Stimulated activated CD4-positive, alpha-beta T cell treated with anti-CD3 and anti-CD28 coated beads, Interleukin-12 subunit alpha, Interleukin-12 subunit beta, amount 100 ng/mL, for 4 hours (primary cell): ENCODE data around the gene RFX3.

Source experiments
- DNase-seq: peaks from one replicate; pipeline ENCODE4 v3.0.0-alpha.2; 2020

RFX3 gene

DNA sequence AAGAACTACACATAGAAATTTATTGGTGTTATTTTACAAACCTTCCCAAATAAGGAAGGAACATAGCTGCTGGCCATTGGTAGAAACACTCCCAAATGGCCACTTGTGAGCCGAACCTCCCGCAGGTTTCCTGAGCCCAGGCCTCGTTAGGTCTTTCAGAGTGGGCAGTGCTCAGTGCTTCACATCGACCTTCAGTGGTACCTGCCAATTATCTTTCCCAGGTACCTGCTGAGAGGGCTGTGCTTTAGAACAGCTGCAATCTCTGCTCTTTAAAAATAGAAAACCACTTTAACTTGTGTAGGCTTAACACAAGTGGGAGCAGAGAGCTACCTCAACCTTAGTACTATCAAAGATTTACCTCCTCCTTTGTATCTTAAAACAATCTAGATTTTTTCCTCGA is 334.1 kb downstream of the RFX3 start:
- no peak for DNase-seq

- no peak for DNase-seq
These were observed 336.5 kb downstream of the RFX3 start for GRCh38 chr9:3189113-3189861.

GRCh38 chr9:3186751-3187150 is 339.1 kb downstream of the RFX3 start:
- no peak for DNase-seq

DNA sequence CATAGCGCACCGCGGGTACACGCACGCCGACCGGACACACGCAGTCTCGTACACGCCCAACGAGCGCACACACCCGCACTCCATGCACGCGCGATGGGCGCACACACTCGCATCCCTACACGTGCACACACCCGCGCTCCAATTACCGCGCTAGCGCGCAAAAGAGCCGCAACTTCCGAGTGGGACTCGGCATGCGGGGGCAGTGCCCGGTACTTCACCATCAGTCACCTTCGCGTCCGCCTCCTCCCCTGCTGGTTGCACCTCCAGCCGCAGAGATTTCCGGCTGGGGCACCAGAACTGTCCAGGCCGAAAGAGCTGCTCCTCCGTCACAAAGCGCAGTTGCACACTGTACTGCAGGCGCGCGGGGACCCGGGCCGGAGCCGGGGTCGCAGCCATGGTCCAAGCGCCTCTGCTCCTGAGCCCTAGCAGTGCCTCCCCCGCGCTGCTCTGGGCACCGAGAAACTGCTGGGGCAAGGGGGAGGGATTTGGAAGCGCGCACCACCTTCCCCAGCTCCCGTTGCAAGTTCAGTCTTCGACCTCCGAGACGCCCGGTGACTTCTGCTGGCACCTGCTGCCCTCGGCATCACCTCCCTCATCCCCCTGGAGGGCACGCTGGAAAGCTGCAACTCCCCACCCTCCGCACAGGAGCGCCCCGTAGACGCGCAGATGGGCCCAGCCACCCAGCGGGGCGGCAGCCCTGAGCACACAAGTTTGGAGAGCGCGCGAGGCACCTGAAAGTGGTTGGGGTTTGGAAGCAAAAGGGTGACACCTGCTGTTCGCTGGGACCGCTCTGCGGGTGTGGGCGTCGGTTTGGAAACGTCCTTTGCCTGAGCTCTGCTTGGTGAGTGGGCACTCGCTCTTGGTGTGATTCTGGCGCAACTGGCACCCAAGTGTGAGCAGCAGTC is 344.5 kb downstream of the RFX3 start:
- peak; percentile 9 for DNase-seq

DNA sequence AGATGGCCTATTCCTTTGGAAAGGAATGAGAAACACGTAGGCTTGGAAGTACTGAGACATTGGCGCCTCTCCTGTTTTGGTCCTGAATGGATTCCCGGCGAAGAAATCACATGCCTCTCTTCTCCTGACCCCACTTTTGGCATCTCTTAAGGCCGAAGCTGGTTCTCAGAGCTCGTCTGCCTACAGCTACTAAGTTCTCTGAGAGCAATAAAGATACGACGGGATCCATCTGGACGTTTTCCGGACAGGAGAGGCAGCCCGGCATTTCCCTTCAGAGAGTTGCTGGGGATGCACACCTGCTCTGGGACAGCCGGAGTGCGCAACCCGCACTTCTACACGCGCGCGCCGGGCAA is 345.1 kb downstream of the RFX3 start:
- no peak for DNase-seq

DNA sequence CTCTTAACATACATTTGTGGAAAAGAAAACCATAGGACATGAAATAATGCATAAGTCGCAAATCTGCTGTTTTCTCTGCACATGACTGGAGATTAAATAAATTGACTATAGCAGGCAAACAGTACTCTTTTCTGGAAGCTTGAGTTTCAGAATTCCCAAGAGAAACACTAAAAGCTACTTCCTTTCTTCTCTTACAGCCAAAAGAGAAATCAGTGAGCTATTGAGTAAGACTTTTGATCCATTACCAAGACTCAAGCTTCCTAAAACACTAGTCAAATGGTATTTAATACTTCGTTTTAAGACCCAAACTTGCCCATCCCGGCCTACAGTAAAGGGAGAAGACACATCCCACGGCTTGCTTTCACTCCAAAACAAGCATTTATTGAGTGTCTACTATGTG is 346.1 kb downstream of the RFX3 start:
- no peak for DNase-seq

DNA sequence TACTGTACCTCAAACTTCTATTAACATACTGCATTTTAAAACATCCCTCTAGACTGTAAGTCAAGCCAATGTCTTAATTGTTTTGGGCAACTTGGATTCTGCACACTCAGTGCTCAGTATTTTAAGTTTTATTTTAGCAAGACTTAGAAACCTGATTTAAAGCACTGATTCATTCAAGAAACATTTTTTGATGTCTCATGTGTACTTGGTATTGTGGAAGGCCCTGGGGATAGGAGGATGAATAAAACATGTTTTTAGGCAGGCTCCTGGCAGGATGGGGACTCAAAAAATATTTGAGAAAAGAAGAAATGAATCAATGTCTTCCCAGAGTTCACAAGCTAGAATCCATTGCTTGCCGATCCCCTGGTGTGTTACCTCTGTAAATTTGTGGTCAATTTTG is 347.9 kb downstream of the RFX3 start:
- no peak for DNase-seq

GRCh38 chr9:3177146-3177761 is 348.5 kb downstream of the RFX3 start:
- DNase-seq, result no peak

- DNase-seq, result no peak
These were observed 352.4 kb downstream of the RFX3 start for GRCh38 chr9:3173374-3173773.

- no peak for DNase-seq
These were observed 355.0 kb downstream of the RFX3 start for GRCh38 chr9:3170819-3171218.
